HL-60 (cell line): ENCODE measurements around the gene DSCAML1.

Source experiments
- DNase-seq, 2 experiments: peaks; one replicate each; pipeline ENCODE4 v3.0.0-alpha.2; 2010 to 2020; ENCODE audit warnings: low read depth in 1 of 2, low spot score in 1 of 2
- H3K27ac ChIP-seq: fragments of 250-450 bp; sonication (Bioruptor Pico); replicated peaks from 2 replicates; pipeline ENCODE4 v1.5.1; 2020; ENCODE audit warnings: mild to moderate bottlenecking, moderate library complexity
- H3K27me3 ChIP-seq: fragments of 250-450 bp; sonication (Bioruptor Pico); 2 replicates; pipeline ENCODE4 v1.5.1; 2021; ENCODE audit warnings: mild to moderate bottlenecking, moderate library complexity; ENCODE audit not compliant: insufficient read depth, poor library complexity, severe bottlenecking
- H3K4me3 ChIP-seq: replicated peaks from 2 replicates; pipeline ENCODE4 v1.5.1; 2011; ENCODE audit warnings: mild to moderate bottlenecking, control low read depth, low read length; ENCODE audit not compliant: insufficient read depth
- CTCF ChIP-seq: IDR thresholded peaks from one replicate; pipeline ENCODE4 v1.5.1; 2011; ENCODE audit warnings: low read length, control low read depth, inconsistent platforms; ENCODE audit not compliant: insufficient read depth
- GABPA ChIP-seq: IDR thresholded peaks from 2 replicates; pipeline ENCODE4 v1.6.1; 2012; ENCODE audit warnings: low read depth
- POLR2AphosphoS5 ChIP-seq: IDR thresholded peaks from 2 replicates; pipeline ENCODE4 v1.6.1; 2012; ENCODE audit warnings: low read depth
- REST ChIP-seq: IDR thresholded peaks from 2 replicates; pipeline ENCODE4 v1.6.1; 2012; ENCODE audit warnings: low read depth; ENCODE audit not compliant: insufficient replicate concordance
- SPI1 ChIP-seq: IDR thresholded peaks from 2 replicates; pipeline ENCODE4 v1.6.1; 2012; ENCODE audit warnings: low read depth, mild to moderate bottlenecking, borderline replicate concordance

DSCAML1 gene

GRCh38 chr11:117527271-117527670 is 269.7 kb downstream of the DSCAML1 start:
- H3K27me3 ChIP-seq, result peaks cover 7% of the 10 kb centered on the region
- TF ChIP-seq POLR2AphosphoS5 (no peak), SPI1 (no peak), GABPA (no peak), REST (no peak), CTCF (no peak)
- H3K4me3 ChIP-seq, result no peak overlapping the region
- DNase-seq, result no peak
- no peak overlapping the region for H3K27ac ChIP-seq

- Histone ChIP-seq H3K27ac (no peak overlapping the region), H3K27me3 (peaks cover 7% of the 10 kb centered on the region), H3K4me3 (no peak overlapping the region)
- no peak for DNase-seq
- TF ChIP-seq REST (no peak), SPI1 (no peak), CTCF (no peak), GABPA (no peak), POLR2AphosphoS5 (no peak)
These were observed 271.0 kb downstream of the DSCAML1 start for GRCh38 chr11:117525866-117526542.

- no peak overlapping the region for H3K27ac ChIP-seq
- TF ChIP-seq REST (no peak), POLR2AphosphoS5 (no peak), SPI1 (no peak), GABPA (no peak), CTCF (no peak)
- no peak overlapping the region for H3K4me3 ChIP-seq
- no peak for DNase-seq
- peaks cover 7% of the 10 kb centered on the region for H3K27me3 ChIP-seq
These were observed 272.4 kb downstream of the DSCAML1 start for GRCh38 chr11:117524468-117525183.
